HEK293 (cell line): ENCODE results near the gene IL11.

ENCODE experiments used
- EGR2 ChIP-seq: fragments of 450-650 bp; formaldehyde crosslinking; IDR thresholded peaks from 2 replicates; pipeline ENCODE4 v1.5.1; 2016; ENCODE audit warnings: low read depth, missing biosample characterization, missing genetic modification characterization
- GLIS1 ChIP-seq: fragments of 450-650 bp; formaldehyde crosslinking; IDR thresholded peaks from 2 replicates; pipeline ENCODE4 v1.5.1; 2016; ENCODE audit warnings: missing biosample characterization, missing genetic modification characterization
- REPIN1 ChIP-seq: fragments of 450-650 bp; formaldehyde crosslinking; IDR thresholded peaks from 2 replicates; pipeline ENCODE4 v1.5.1; 2017; ENCODE audit warnings: missing biosample characterization, missing genetic modification characterization, low read depth
- SP2 ChIP-seq: fragments of 450-650 bp; formaldehyde crosslinking; IDR thresholded peaks from 2 replicates; pipeline ENCODE4 v1.5.1; 2016; ENCODE audit warnings: missing biosample characterization, missing genetic modification characterization
- ZBTB20 ChIP-seq: fragments of 450-650 bp; formaldehyde crosslinking; IDR thresholded peaks from 2 replicates; pipeline ENCODE4 v1.5.1; 2016; ENCODE audit warnings: missing biosample characterization, missing genetic modification characterization
- ZBTB8A ChIP-seq: fragments of 450-650 bp; formaldehyde crosslinking; IDR thresholded peaks from 2 replicates; pipeline ENCODE4 v1.5.1; 2016; ENCODE audit warnings: missing biosample characterization, missing genetic modification characterization
- ZFHX2 ChIP-seq: fragments of 450-650 bp; formaldehyde crosslinking; conservative IDR thresholded peaks from 2 replicates; pipeline ENCODE4 v1.5.1; 2016; ENCODE audit warnings: missing biosample characterization, missing genetic modification characterization
- ZNF146 ChIP-seq: fragments of 450-650 bp; formaldehyde crosslinking; IDR thresholded peaks from 2 replicates; pipeline ENCODE4 v1.5.1; 2016; ENCODE audit warnings: missing biosample characterization, missing genetic modification characterization
- ZNF157 ChIP-seq: fragments of 450-650 bp; formaldehyde crosslinking; IDR thresholded peaks from 2 replicates; pipeline ENCODE4 v1.5.1; 2016; ENCODE audit warnings: missing biosample characterization, missing genetic modification characterization
- ZNF202 ChIP-seq: fragments of 450-650 bp; formaldehyde crosslinking; IDR thresholded peaks from 2 replicates; pipeline ENCODE4 v1.5.1; 2016; ENCODE audit warnings: missing biosample characterization, missing genetic modification characterization, borderline replicate concordance
- ZNF214 ChIP-seq: fragments of 450-650 bp; formaldehyde crosslinking; IDR thresholded peaks from 2 replicates; pipeline ENCODE4 v1.5.1; 2017; ENCODE audit warnings: missing biosample characterization, mild to moderate bottlenecking, missing genetic modification characterization, borderline replicate concordance
- ZNF350 ChIP-seq: fragments of 450-650 bp; formaldehyde crosslinking; IDR thresholded peaks from 2 replicates; pipeline ENCODE4 v1.5.0; 2017; ENCODE audit warnings: missing biosample characterization, mild to moderate bottlenecking, missing genetic modification characterization
- ZNF529 ChIP-seq: fragments of 450-650 bp; formaldehyde crosslinking; IDR thresholded peaks from 2 replicates; pipeline ENCODE4 v1.5.1; 2017; ENCODE audit warnings: missing genetic modification characterization, missing biosample characterization; ENCODE audit not compliant: insufficient replicate concordance
- ZNF561 ChIP-seq: fragments of 450-650 bp; IDR thresholded peaks from 2 replicates; pipeline ENCODE4 v1.5.1; 2018; ENCODE audit warnings: missing biosample characterization, missing genetic modification characterization, borderline replicate concordance
- ZNF571 ChIP-seq: fragments of 450-650 bp; formaldehyde crosslinking; IDR thresholded peaks from 2 replicates; pipeline ENCODE4 v1.5.0; 2017; ENCODE audit warnings: missing biosample characterization, missing genetic modification characterization
- ZNF670 ChIP-seq: fragments of 450-650 bp; formaldehyde crosslinking; IDR thresholded peaks from 2 replicates; pipeline ENCODE4 v1.5.1; 2016; ENCODE audit warnings: missing biosample characterization, missing genetic modification characterization, low read depth
- ZNF701 ChIP-seq: fragments of 450-650 bp; formaldehyde crosslinking; IDR thresholded peaks from 2 replicates; pipeline ENCODE4 v1.5.1; 2016; ENCODE audit warnings: missing biosample characterization, missing genetic modification characterization
- ZNF768 ChIP-seq: fragments of 450-650 bp; formaldehyde crosslinking; IDR thresholded peaks from 2 replicates; pipeline ENCODE4 v1.5.1; 2018; ENCODE audit warnings: missing biosample characterization, mild to moderate bottlenecking, missing genetic modification characterization
- ZNF777 ChIP-seq: fragments of 450-650 bp; formaldehyde crosslinking; IDR thresholded peaks from 2 replicates; pipeline ENCODE4 v1.5.1; 2017; ENCODE audit warnings: missing biosample characterization, missing genetic modification characterization, borderline replicate concordance
- ZSCAN30 ChIP-seq: fragments of 450-650 bp; IDR thresholded peaks from 2 replicates; pipeline ENCODE4 v1.5.1; 2018; ENCODE audit warnings: missing biosample characterization, mild to moderate bottlenecking, missing genetic modification characterization, moderate library complexity
- TF ChIP-seq, protein P1 (sequence below): fragments of 450-650 bp; formaldehyde crosslinking; IDR thresholded peaks from 2 replicates; pipeline ENCODE4 v1.5.1; 2016; ENCODE audit warnings: missing biosample characterization, missing genetic modification characterization
- TF ChIP-seq, protein P2 (sequence below): fragments of 450-650 bp; formaldehyde crosslinking; IDR thresholded peaks from 2 replicates; pipeline ENCODE4 v1.5.1; 2017; ENCODE audit warnings: missing biosample characterization, missing genetic modification characterization
- TF ChIP-seq, protein P3 (sequence below): fragments of 450-650 bp; formaldehyde crosslinking; IDR thresholded peaks from 2 replicates; pipeline ENCODE4 v1.5.1; 2016; ENCODE audit warnings: missing biosample characterization, missing genetic modification characterization

The IL11 gene

DNA sequence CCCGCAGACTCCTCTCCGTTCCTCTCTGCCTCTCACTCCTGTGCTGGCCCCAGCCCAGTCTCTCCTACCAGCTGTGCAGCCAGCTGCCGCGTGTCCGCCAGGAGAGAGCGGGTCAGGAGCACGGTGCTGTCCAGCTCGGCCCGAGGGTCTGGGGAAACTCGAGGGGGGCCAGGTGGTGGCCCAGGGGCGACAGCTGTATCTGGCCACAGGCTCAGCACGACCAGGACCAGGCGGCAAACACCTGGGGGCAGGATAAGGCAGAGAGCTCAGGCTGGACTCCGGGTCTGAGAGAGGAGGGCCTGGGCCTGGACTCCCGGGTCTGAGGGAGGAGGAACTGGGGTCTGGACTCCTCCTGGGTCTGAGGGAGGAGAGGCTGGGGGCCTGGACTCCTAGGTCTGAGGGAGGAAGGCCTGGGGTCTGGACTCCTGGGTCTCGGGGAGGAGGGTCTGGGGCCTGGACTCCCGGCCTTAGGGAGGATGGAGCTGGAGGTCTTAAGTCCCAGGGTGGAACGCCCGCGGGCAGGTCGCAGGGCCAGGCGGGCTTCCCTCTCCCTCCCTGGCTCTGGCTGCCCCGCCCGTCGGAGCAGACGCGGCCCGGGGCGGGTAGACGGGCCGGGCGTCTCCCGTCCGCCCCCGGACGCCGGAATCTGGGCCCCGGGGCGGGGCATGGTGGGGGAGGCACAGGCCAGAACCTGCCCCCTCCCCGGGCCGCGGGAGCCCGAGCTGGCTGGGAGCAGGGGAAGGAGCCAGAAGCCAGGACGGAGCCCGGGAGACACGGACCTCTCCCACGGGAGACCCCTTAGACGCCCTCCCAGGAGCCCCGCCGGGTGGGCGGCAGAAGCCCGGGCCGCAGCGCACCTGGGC is 1.3 kb downstream of the IL11 start (continued):
- TF ChIP-seq REPIN1 (no peak), ZNF571 (tag by site-specific recombination) (no peak), ZNF768 (tag by site-specific recombination) (no peak), ZNF529 (tag by site-specific recombination) (no peak), ZNF350 (tag by site-specific recombination) (no peak), ZFHX2 (peak; percentile 91), EGR2 (tag by site-specific recombination) (peak; percentile 76), GLIS1 (tag by site-specific recombination) (peak; percentile 50), ZNF670 (tag by site-specific recombination) (no peak), ZNF777 (tag by site-specific recombination) (peak; percentile 70; the same call in 1 of the 2 replicates), ZNF202 (tag by site-specific recombination) (no peak), SP2 (tag by site-specific recombination) (peak; percentile 47), ZBTB20 (tag by site-specific recombination) (peak; percentile 81), ZSCAN30 (no peak), ZBTB8A (peak; percentile 61), ZNF701 (tag by site-specific recombination) (no peak), ZNF561 (tag by site-specific recombination) (0 out of 2 replicates have a peak, but pooled peaks have one; percentile 33), ZNF146 (tag by site-specific recombination) (no peak), ZNF157 (tag by site-specific recombination) (no peak), ZNF214 (tag by site-specific recombination) (no peak)
- TF ChIP-seq, protein P1, sequence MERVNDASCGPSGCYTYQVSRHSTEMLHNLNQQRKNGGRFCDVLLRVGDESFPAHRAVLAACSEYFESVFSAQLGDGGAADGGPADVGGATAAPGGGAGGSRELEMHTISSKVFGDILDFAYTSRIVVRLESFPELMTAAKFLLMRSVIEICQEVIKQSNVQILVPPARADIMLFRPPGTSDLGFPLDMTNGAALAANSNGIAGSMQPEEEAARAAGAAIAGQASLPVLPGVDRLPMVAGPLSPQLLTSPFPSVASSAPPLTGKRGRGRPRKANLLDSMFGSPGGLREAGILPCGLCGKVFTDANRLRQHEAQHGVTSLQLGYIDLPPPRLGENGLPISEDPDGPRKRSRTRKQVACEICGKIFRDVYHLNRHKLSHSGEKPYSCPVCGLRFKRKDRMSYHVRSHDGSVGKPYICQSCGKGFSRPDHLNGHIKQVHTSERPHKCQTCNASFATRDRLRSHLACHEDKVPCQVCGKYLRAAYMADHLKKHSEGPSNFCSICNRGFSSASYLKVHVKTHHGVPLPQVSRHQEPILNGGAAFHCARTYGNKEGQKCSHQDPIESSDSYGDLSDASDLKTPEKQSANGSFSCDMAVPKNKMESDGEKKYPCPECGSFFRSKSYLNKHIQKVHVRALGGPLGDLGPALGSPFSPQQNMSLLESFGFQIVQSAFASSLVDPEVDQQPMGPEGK (tag by site-specific recombination): no peak
- TF ChIP-seq, protein P2, sequence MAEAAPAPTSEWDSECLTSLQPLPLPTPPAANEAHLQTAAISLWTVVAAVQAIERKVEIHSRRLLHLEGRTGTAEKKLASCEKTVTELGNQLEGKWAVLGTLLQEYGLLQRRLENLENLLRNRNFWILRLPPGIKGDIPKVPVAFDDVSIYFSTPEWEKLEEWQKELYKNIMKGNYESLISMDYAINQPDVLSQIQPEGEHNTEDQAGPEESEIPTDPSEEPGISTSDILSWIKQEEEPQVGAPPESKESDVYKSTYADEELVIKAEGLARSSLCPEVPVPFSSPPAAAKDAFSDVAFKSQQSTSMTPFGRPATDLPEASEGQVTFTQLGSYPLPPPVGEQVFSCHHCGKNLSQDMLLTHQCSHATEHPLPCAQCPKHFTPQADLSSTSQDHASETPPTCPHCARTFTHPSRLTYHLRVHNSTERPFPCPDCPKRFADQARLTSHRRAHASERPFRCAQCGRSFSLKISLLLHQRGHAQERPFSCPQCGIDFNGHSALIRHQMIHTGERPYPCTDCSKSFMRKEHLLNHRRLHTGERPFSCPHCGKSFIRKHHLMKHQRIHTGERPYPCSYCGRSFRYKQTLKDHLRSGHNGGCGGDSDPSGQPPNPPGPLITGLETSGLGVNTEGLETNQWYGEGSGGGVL (tag by site-specific recombination): peak; percentile 90
- TF ChIP-seq, protein P3, sequence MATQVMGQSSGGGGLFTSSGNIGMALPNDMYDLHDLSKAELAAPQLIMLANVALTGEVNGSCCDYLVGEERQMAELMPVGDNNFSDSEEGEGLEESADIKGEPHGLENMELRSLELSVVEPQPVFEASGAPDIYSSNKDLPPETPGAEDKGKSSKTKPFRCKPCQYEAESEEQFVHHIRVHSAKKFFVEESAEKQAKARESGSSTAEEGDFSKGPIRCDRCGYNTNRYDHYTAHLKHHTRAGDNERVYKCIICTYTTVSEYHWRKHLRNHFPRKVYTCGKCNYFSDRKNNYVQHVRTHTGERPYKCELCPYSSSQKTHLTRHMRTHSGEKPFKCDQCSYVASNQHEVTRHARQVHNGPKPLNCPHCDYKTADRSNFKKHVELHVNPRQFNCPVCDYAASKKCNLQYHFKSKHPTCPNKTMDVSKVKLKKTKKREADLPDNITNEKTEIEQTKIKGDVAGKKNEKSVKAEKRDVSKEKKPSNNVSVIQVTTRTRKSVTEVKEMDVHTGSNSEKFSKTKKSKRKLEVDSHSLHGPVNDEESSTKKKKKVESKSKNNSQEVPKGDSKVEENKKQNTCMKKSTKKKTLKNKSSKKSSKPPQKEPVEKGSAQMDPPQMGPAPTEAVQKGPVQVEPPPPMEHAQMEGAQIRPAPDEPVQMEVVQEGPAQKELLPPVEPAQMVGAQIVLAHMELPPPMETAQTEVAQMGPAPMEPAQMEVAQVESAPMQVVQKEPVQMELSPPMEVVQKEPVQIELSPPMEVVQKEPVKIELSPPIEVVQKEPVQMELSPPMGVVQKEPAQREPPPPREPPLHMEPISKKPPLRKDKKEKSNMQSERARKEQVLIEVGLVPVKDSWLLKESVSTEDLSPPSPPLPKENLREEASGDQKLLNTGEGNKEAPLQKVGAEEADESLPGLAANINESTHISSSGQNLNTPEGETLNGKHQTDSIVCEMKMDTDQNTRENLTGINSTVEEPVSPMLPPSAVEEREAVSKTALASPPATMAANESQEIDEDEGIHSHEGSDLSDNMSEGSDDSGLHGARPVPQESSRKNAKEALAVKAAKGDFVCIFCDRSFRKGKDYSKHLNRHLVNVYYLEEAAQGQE: peak; percentile 53; the same call in 1 of the 2 replicates
